Loucy (cell line): ENCODE results near the gene SEMA5B.
A peak's percentile ranks its signal among the peaks of the same experiment; 100 is the strongest.

ENCODE experiments used
- H2AFZ ChIP-seq: fragments of 200-600 bp; sonication (generic); 2 replicates; pipeline ENCODE4 v1.6.0; 2016; ENCODE audit warnings: antibody characterized with exemption, mild to moderate bottlenecking, low read length, moderate library complexity
- H3F3A ChIP-seq: fragments of 200-600 bp; 2 replicates; pipeline ENCODE4 v1.6.0; 2016; ENCODE audit warnings: antibody characterized with exemption, low read depth, mild to moderate bottlenecking
- H3K27me3 ChIP-seq: fragments of 200-600 bp; sonication (generic); 2 replicates; pipeline ENCODE4 v1.6.1; 2014; ENCODE audit warnings: low read length, mild to moderate bottlenecking; ENCODE audit not compliant: insufficient read depth, poor library complexity, severe bottlenecking
- H3K36me3 ChIP-seq: fragments of 200-600 bp; sonication (generic); 2 replicates; pipeline ENCODE4 v1.6.1; 2016; ENCODE audit warnings: low read length; ENCODE audit not compliant: insufficient read depth
- H3K4me1 ChIP-seq: fragments of 200-600 bp; sonication (generic); 2 replicates; pipeline ENCODE4 v1.5.1; 2014; ENCODE audit warnings: low read length, mild to moderate bottlenecking; ENCODE audit not compliant: insufficient read depth, poor library complexity, severe bottlenecking
- H3K4me2 ChIP-seq: fragments of 200-600 bp; sonication (generic); 2 replicates; pipeline ENCODE4 v1.6.0; 2014; ENCODE audit warnings: antibody characterized with exemption, low read length, low read depth, mild to moderate bottlenecking; ENCODE audit not compliant: poor library complexity, severe bottlenecking
- H3K4me3 ChIP-seq: fragments of 200-600 bp; sonication (generic); 2 replicates; pipeline ENCODE4 v1.5.1; 2014; ENCODE audit warnings: low read length, mild to moderate bottlenecking, mixed read lengths; ENCODE audit not compliant: poor library complexity, severe bottlenecking
- H3K79me2 ChIP-seq: fragments of 200-600 bp; sonication (generic); 2 replicates; pipeline ENCODE4 v1.6.1; 2014; ENCODE audit warnings: low read length; ENCODE audit not compliant: insufficient read depth
- H3K9ac ChIP-seq: fragments of 200-600 bp; sonication (generic); 2 replicates; pipeline ENCODE4 v1.6.0; 2014; ENCODE audit warnings: mild to moderate bottlenecking, low read depth, low read length, moderate library complexity; ENCODE audit not compliant: poor library complexity, severe bottlenecking
- H3K9me2 ChIP-seq: fragments of 200-600 bp; sonication (generic); replicated peaks from 2 replicates; pipeline ENCODE4 v1.6.1; 2016; ENCODE audit warnings: low read depth, low read length, mixed read lengths
- H3K9me3 ChIP-seq: fragments of 200-600 bp; sonication (generic); 2 replicates; pipeline ENCODE4 v1.6.1; 2014; ENCODE audit warnings: mild to moderate bottlenecking, antibody characterized with exemption, low read length, low read depth; ENCODE audit not compliant: insufficient read depth
- H4K20me1 ChIP-seq: fragments of 200-600 bp; sonication (generic); 2 replicates; pipeline ENCODE4 v1.6.0; 2014; ENCODE audit warnings: antibody characterized with exemption, low read length, mild to moderate bottlenecking; ENCODE audit not compliant: insufficient read depth, poor library complexity, severe bottlenecking
- CTCF ChIP-seq: fragments of 200-600 bp; sonication (generic); conservative IDR thresholded peaks from 2 replicates; pipeline ENCODE4 v1.5.1; 2014; ENCODE audit warnings: mild to moderate bottlenecking, antibody characterized with exemption, low read length
- EZH2phosphoT487 ChIP-seq: fragments of 200-600 bp; IDR thresholded peaks from 2 replicates; pipeline ENCODE4 v1.6.1; 2018; ENCODE audit warnings: antibody characterized with exemption, mild to moderate bottlenecking, moderate library complexity, borderline replicate concordance

The SEMA5B gene

GRCh38 chr3:123019161-123019560 lies 8.4 kb downstream of the SEMA5B start:
- no peak for TF ChIP-seq EZH2phosphoT487
- no peak for TF ChIP-seq CTCF
- no peaks in the 10 kb centered on the region for H3K79me2 ChIP-seq
- no peaks in the 10 kb centered on the region for H3K4me1 ChIP-seq
- no peak overlapping the region for H3K4me2 ChIP-seq
- H2AFZ ChIP-seq = no peak overlapping the region
- H4K20me1 ChIP-seq = no peaks in the 10 kb centered on the region
- no peaks in the 10 kb centered on the region for H3K36me3 ChIP-seq
- H3K9me2 ChIP-seq = no peaks in the 10 kb centered on the region
- no peak overlapping the region for H3K4me3 ChIP-seq
- no peaks in the 10 kb centered on the region for H3K27me3 ChIP-seq
- no peaks in the 10 kb centered on the region for H3F3A ChIP-seq
- no peaks in the 10 kb centered on the region for H3K9me3 ChIP-seq
- H3K9ac ChIP-seq = no peak overlapping the region

- H4K20me1 ChIP-seq = no peaks in the 10 kb centered on the region
- H3K9me3 ChIP-seq = no peaks in the 10 kb centered on the region
- H3K27me3 ChIP-seq = no peaks in the 10 kb centered on the region
- no peak for TF ChIP-seq CTCF
- TF ChIP-seq EZH2phosphoT487 = no peak
- H3K4me2 ChIP-seq = no peak overlapping the region
- no peaks in the 10 kb centered on the region for H3K36me3 ChIP-seq
- H3K9ac ChIP-seq = no peak overlapping the region
- no peak overlapping the region for H3K4me3 ChIP-seq
- no peaks in the 10 kb centered on the region for H3K4me1 ChIP-seq
- no peak overlapping the region for H2AFZ ChIP-seq
- no peaks in the 10 kb centered on the region for H3F3A ChIP-seq
- no peaks in the 10 kb centered on the region for H3K9me2 ChIP-seq
- no peaks in the 10 kb centered on the region for H3K79me2 ChIP-seq
Observed at GRCh38 chr3:123018683-123019082, 8.9 kb downstream of the SEMA5B start.

GRCh38 chr3:123015596-123015995 lies 12.0 kb downstream of the SEMA5B start:
- Histone ChIP-seq H3K36me3 (no peaks in the 10 kb centered on the region), H3K9me3 (no peaks in the 10 kb centered on the region)

More at GRCh38 chr3:123015596-123015995, 12.0 kb downstream of the SEMA5B start:
- Histone ChIP-seq H3K4me1 (no peaks in the 10 kb centered on the region), H3K9me2 (no peaks in the 10 kb centered on the region), H2AFZ (no peak overlapping the region), H3K4me3 (no peak overlapping the region), H3K79me2 (no peaks in the 10 kb centered on the region), H3K4me2 (no peak overlapping the region), H3F3A (no peaks in the 10 kb centered on the region), H3K27me3 (no peaks in the 10 kb centered on the region), H4K20me1 (no peaks in the 10 kb centered on the region), H3K9ac (no peak overlapping the region)
- no peak for TF ChIP-seq EZH2phosphoT487
- peak; percentile 40 for TF ChIP-seq CTCF
